Ovary (tissue), 3 donors: ENCODE measurements around the gene HOXC9.

ENCODE experiments used
- EP300 ChIP-seq: sonication (generic); formaldehyde crosslinking; IDR thresholded peaks from one replicate; pipeline ENCODE4 v1.6.1; 2017; ENCODE audit warnings: antibody characterized with exemption
- POLR2A ChIP-seq: fragments of 450-650 bp; IDR thresholded peaks from one replicate; pipeline ENCODE4 v1.6.1; 2017; ENCODE audit warnings: antibody characterized with exemption, mild to moderate bottlenecking, moderate library complexity
- TF ChIP-seq, protein P1 (sequence below), 3 donors: fragments of 450-650 bp in 2 of 3; fragments of 200-600 bp in 1 of 3; IDR thresholded peaks; one replicate each; pipeline versions ENCODE4 v1.5.1 to v1.8.0; 2016 to 2022; ENCODE audit warnings: antibody characterized with exemption in 3 of 3, mild to moderate bottlenecking in 1 of 3
- donor health status: DM: no; HTN: no; CAD: no.

- TF ChIP-seq, protein P1, sequence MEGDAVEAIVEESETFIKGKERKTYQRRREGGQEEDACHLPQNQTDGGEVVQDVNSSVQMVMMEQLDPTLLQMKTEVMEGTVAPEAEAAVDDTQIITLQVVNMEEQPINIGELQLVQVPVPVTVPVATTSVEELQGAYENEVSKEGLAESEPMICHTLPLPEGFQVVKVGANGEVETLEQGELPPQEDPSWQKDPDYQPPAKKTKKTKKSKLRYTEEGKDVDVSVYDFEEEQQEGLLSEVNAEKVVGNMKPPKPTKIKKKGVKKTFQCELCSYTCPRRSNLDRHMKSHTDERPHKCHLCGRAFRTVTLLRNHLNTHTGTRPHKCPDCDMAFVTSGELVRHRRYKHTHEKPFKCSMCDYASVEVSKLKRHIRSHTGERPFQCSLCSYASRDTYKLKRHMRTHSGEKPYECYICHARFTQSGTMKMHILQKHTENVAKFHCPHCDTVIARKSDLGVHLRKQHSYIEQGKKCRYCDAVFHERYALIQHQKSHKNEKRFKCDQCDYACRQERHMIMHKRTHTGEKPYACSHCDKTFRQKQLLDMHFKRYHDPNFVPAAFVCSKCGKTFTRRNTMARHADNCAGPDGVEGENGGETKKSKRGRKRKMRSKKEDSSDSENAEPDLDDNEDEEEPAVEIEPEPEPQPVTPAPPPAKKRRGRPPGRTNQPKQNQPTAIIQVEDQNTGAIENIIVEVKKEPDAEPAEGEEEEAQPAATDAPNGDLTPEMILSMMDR (IDR thresholded peaks at IDR 0.05) = no peak
- TF ChIP-seq POLR2A (no peak), EP300 (no peak)
Measured at GRCh38 chr12:54008260-54008552, 8.2 kb downstream of the HOXC9 start.
